ENCODE results near the gene ZSWIM9.
A peak's percentile ranks its signal among the peaks of the same experiment; 100 is the strongest.

The ZSWIM9 gene

GRCh38 chr19:48203222-48203793, 32.8 kb downstream of the ZSWIM9 start:
- no peaks in the 10 kb centered on the region for H4K20me1 ChIP-seq (ENCODE audit: insufficient read depth, low read length)
- peaks cover 14% of the 10 kb centered on the region; the same call in 1 of the 2 replicates for H3K36me3 ChIP-seq (ENCODE audit: insufficient read depth, low read length)
- peak overlapping the region; percentile 68 to 76; a peak in 3 of 4 replicates for H3K4me3 ChIP-seq (ENCODE audit: low read depth in 1 of 2, low read length in 2 of 2)
- H3K27me3 ChIP-seq (ENCODE audit: insufficient read depth, low read length, poor library complexity) = no peaks in the 10 kb centered on the region
- H3K9ac ChIP-seq (ENCODE audit: low read depth, low read length) = peak overlapping the region; percentile 68
- DNase-seq (no peak), ATAC-seq (ENCODE audit: insufficient read depth, low read depth) (no peak)
- peaks cover 30% of the 10 kb centered on the region for H3K79me2 ChIP-seq (ENCODE audit: insufficient read depth, low read length)
- peak overlapping the region; percentile 90 for H3K27ac ChIP-seq (ENCODE audit: low read length)
- H3K4me1 ChIP-seq (ENCODE audit: insufficient read depth, low read length) = peaks cover 29% of the 10 kb centered on the region
- TF ChIP-seq EZH2 (IDR thresholded peaks at IDR 0.05; ENCODE audit: borderline replicate concordance, low read depth, low read length, severe bottlenecking) (no peak), CTCF (IDR thresholded peaks at IDR 0.05; ENCODE audit: borderline replicate concordance, extremely low read depth, low read length, poor library complexity, severe bottlenecking) (no peak)
- no peaks in the 10 kb centered on the region for H3K9me3 ChIP-seq (ENCODE audit: insufficient read depth, low read length, severe bottlenecking)
- peak overlapping the region; percentile 90 for H2AFZ ChIP-seq (ENCODE audit: low read depth, low read length)
- H3K4me2 ChIP-seq (ENCODE audit: insufficient read depth, low read length) = peak overlapping the region; percentile 91

- Histone ChIP-seq H2AFZ (ENCODE audit: low read depth, low read length) (peak overlapping the region; percentile 90), H3K4me1 (ENCODE audit: insufficient read depth, low read length) (peaks cover 29% of the 10 kb centered on the region), H3K36me3 (ENCODE audit: insufficient read depth, low read length) (peaks cover 14% of the 10 kb centered on the region; the same call in 1 of the 2 replicates), H3K27me3 (ENCODE audit: insufficient read depth, low read length, poor library complexity) (no peaks in the 10 kb centered on the region), H3K4me3 (ENCODE audit: low read depth in 1 of 2, low read length in 2 of 2) (peak overlapping the region; percentile 68 to 76), H3K9ac (ENCODE audit: low read depth, low read length) (peak overlapping the region; percentile 68), H4K20me1 (ENCODE audit: insufficient read depth, low read length) (no peaks in the 10 kb centered on the region), H3K79me2 (ENCODE audit: insufficient read depth, low read length) (peaks cover 30% of the 10 kb centered on the region), H3K9me3 (ENCODE audit: insufficient read depth, low read length, severe bottlenecking) (no peaks in the 10 kb centered on the region), H3K27ac (ENCODE audit: low read length) (peak overlapping the region; percentile 90), H3K4me2 (ENCODE audit: insufficient read depth, low read length) (peak overlapping the region; percentile 91)
- TF ChIP-seq CTCF (IDR thresholded peaks at IDR 0.05; ENCODE audit: borderline replicate concordance, extremely low read depth, low read length, poor library complexity, severe bottlenecking) (peak; percentile 14), EZH2 (IDR thresholded peaks at IDR 0.05; ENCODE audit: borderline replicate concordance, low read depth, low read length, severe bottlenecking) (no peak)
- peak; percentile 99 for ATAC-seq (ENCODE audit: insufficient read depth, low read depth)
- DNase-seq = peak; percentile 96
Observed at GRCh38 chr19:48203794-48204628, 33.5 kb downstream of the ZSWIM9 start.

GRCh38 chr19:48206397-48207093, 36.1 kb downstream of the ZSWIM9 start:
- peaks cover 30% of the 10 kb centered on the region for H3K79me2 ChIP-seq (ENCODE audit: insufficient read depth, low read length)
- H3K9ac ChIP-seq (ENCODE audit: low read depth, low read length) = no peak overlapping the region
- H3K4me3 ChIP-seq (ENCODE audit: low read depth in 1 of 2, low read length in 2 of 2) = no peak overlapping the region
- no peaks in the 10 kb centered on the region for H3K9me3 ChIP-seq (ENCODE audit: insufficient read depth, low read length, severe bottlenecking)
- H3K27ac ChIP-seq (ENCODE audit: low read length) = no peak overlapping the region
- H3K4me2 ChIP-seq (ENCODE audit: insufficient read depth, low read length) = no peak overlapping the region
- H3K36me3 ChIP-seq (ENCODE audit: insufficient read depth, low read length) = peaks cover 19% of the 10 kb centered on the region; the same call in 1 of the 2 replicates
- ATAC-seq (ENCODE audit: insufficient read depth, low read depth) (no peak), DNase-seq (no peak)
- no peak for TF ChIP-seq CTCF (IDR thresholded peaks at IDR 0.05; ENCODE audit: borderline replicate concordance, extremely low read depth, low read length, poor library complexity, severe bottlenecking)
- no peak for TF ChIP-seq EZH2 (IDR thresholded peaks at IDR 0.05; ENCODE audit: borderline replicate concordance, low read depth, low read length, severe bottlenecking)
- H3K4me1 ChIP-seq (ENCODE audit: insufficient read depth, low read length) = peaks cover 29% of the 10 kb centered on the region
- H3K27me3 ChIP-seq (ENCODE audit: insufficient read depth, low read length, poor library complexity) = no peaks in the 10 kb centered on the region
- no peak overlapping the region for H2AFZ ChIP-seq (ENCODE audit: low read depth, low read length)
- no peaks in the 10 kb centered on the region for H4K20me1 ChIP-seq (ENCODE audit: insufficient read depth, low read length)
